RKO (cell line): ENCODE results near the gene SPDYE6.
"Not testable (repeated sequence)": the region's sequence is repeated elsewhere in the genome, so short reads cannot be mapped to it uniquely, and the experiment has no call there.

ENCODE experiments used
- DNase-seq: peaks from one replicate; pipeline ENCODE4 v3.0.0-alpha.2; 2016; ENCODE audit warnings: low spot score

SPDYE6 gene

GRCh38 chr7:102363549-102364393 is 7.5 kb upstream of the SPDYE6 start:
- DNase-seq = peak; percentile 100

GRCh38 chr7:102346983-102347382 is 9.3 kb downstream of the SPDYE6 start:
- not testable (repeated sequence) for DNase-seq

DNA sequence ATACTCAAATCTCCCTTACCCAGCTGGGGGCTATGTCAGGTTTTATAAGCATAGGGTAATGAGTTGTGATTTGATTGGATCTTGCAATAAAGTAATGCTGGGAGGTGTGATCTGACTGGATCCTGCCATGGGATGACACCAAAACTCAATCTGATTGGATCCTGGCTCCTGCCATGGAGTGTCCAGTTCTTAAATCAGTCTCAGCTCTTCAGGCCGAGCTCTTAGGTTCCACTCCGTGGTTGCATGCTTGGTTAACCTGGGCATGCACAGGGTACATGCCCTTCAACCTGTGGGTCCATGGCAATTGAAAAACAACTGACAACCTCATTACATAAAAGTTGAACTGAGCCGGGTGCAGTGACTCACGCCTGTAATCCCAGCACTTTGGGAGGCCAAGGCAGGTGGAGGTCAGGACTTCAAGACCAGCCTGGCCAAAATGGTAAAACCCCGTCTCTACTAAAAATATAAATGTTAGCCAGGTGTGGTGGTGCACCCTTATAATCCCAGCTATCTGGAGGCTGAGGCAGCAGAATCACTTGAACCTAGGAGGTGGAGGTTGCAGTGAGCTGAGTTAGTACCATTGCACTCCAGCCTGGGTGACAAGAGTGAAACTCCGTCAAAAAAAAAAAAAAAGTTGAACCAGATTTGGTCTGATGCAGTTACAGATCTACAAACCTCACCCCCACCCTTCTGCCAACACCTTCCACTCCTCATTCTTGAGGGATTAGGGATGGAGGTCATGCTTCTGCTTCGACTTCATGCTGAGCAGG is 15.5 kb downstream of the SPDYE6 start:
- not testable (repeated sequence) for DNase-seq

DNA sequence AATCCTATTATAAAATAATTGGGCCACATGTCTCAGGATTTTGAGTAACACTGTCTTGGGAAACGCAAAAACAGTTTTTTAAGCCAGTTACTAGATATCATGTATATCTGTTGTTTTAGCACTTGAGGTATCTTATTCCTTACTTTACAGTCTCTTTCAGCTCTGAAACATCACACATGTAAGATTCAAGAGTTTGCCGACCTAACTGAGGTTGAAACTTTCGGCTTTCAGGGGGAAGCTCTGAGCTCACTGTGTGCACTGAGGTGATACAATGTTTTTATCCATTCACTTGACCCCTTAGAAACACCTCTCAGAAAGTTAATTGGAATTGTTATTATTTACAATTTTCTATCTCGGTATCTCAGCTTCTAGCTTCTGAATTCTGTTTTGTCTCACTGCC is 18.8 kb downstream of the SPDYE6 start:
- DNase-seq = not testable (repeated sequence)

GRCh38 chr7:102337002-102337401 is 19.2 kb downstream of the SPDYE6 start:
- DNase-seq = not testable (repeated sequence)

GRCh38 chr7:102335574-102335973 is 20.7 kb downstream of the SPDYE6 start:
- not testable (repeated sequence) for DNase-seq

- DNase-seq = not testable (repeated sequence)
These were observed 25.4 kb downstream of the SPDYE6 start for GRCh38 chr7:102330666-102331460.

GRCh38 chr7:102329366-102329765 is 26.9 kb downstream of the SPDYE6 start:
- not testable (repeated sequence) for DNase-seq

- not testable (repeated sequence) for DNase-seq
These were observed 27.4 kb downstream of the SPDYE6 start for GRCh38 chr7:102328863-102329262.

- DNase-seq = not testable (repeated sequence)
These were observed 29.1 kb downstream of the SPDYE6 start for GRCh38 chr7:102327183-102327582.

DNA sequence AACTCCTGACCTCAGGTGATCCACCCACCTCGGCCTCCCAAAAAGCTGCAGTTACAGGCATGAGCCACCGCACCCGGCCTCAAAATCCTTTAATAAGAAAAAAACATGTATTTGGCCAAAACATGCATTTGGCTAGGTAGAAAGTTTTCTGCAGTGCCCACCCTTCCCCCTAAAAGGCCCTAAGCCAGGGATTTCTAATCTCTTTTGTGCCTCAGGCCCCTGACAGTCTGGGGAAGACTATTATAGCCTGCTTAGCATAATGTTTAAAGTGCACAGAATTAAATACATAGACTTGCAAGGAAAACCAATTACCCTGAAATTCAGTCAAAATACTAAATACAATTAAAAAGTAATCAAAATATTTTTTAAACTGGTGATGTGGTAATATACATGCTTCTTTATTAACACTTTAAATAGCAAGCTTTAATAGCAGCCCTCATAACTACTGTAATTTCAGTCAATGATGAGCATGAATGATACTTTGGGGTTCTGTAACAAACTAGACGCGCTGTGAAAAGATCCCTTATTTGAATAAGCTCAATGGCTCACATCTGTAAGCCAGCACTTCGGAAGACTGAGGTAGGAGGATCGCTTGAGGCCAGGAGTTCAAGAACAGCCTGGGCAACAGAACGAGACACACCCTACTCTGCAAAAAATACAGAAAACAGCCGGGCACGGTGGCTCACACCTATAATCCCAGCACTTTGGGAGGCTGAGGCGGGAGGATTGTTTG is 29.9 kb downstream of the SPDYE6 start:
- no peak for DNase-seq

- DNase-seq = not testable (repeated sequence)
These were observed 31.1 kb downstream of the SPDYE6 start for GRCh38 chr7:102325106-102325505.

GRCh38 chr7:102323914-102324195 is 32.4 kb downstream of the SPDYE6 start:
- DNase-seq = no peak

DNA sequence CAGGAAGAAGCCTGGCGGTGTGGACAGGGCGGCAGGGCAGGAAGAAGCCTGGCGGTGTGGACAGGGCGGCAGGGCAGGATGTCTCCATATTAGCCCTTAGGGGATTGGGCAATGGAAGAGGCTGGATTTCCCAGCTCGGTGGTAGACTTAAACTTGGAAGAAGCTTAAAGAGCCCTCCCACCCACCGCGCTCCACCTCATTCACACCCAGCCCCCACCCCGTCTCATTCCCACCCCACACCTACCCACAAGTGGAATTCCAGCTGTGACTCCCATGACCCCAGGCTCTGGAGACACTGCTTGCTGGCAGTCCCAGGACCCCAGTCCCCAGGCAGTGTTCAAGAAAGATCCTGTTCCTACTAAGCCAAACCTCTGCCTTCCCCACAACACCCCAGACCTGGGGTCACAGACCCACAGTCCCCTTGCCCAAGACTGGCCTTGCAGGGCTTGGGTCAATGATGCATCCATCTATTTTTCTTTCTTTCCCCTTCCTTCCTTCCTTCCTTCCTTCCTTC is 34.0 kb downstream of the SPDYE6 start:
- DNase-seq = no peak

DNA sequence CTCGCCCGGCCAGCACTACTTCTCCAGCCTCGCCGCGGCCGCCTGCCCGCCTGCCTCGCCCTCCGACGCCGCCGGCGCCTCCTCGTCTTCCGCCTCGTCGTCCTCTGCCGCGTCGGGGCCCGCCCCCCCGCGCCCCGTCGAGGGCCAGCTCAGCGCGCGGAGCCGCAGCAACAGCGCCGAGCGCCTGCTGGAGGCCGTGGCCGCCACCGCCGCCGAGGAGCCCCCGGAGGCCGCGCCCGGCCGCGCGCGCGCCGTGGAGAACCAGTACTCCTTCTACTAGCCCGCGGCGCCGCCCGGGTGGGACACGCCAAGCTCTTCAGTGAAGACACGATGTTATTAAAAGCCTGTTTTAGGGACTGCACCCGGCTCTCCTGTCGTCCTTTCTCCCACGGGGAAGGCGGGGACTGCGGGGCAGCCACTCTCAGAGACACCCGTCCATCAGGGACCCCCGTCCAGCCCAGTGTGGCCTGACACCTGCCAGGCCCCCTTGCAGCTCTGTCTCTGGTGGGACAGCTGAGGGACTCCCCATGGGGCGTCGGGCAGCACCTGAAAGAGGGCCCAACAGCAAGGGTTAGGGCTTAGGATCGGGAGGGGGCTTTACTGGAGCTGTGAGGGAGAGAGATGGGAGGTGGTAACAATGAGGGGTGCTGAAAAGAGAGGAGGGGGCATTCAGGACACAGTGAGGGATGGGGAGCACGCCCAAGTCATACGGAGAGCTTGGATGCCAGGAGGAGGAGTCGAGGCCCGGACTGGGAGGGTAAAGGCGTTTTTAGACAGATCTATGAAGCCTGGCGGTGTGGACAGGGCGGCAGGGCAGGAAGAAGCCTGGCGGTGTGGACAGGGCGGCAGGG is 34.7 kb downstream of the SPDYE6 start:
- no peak for DNase-seq

DNA sequence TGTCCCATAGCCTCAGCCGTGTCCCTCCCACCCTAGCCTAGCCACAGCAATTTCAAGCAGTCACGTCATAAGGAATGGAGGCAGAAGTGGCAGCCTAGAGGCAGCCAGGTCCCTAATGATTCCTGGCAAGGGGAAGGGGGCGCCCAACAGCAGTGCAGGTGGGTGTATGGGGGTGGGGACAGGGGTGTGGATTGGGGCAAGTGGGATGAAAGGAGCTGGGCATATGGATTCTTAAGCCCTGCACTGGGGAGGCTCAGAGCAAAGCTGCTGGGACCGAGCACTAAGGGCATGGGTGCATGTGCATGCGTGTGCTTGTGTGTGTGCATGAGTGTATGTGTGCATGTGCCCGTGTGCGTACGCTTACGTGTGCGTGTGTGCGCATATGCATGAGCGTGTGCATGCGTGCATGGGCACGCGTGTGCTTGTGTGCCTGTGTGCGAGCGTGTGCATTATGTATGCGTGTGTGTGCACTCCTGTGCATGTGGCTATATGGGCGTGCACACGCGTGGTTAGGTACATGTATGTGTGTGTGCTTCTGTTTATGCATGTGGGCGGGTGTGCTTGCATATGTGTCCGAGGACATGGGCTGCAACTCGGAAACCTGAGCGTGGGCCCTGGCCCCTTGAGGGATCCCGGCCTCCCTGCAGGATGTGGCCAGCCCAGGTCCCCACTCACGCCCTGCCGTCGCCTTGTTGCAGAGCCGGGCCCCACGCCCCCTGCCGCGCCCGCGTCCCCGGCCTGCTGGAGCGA is 35.5 kb downstream of the SPDYE6 start:
- DNase-seq = no peak

- no peak for DNase-seq
These were observed 36.1 kb downstream of the SPDYE6 start for GRCh38 chr7:102320181-102320580.

GRCh38 chr7:102319671-102320070 is 36.6 kb downstream of the SPDYE6 start:
- DNase-seq = no peak

- DNase-seq = no peak
These were observed 37.7 kb downstream of the SPDYE6 start for GRCh38 chr7:102318482-102318971.
